ENCODE data around the gene FGD5.

DNA sequence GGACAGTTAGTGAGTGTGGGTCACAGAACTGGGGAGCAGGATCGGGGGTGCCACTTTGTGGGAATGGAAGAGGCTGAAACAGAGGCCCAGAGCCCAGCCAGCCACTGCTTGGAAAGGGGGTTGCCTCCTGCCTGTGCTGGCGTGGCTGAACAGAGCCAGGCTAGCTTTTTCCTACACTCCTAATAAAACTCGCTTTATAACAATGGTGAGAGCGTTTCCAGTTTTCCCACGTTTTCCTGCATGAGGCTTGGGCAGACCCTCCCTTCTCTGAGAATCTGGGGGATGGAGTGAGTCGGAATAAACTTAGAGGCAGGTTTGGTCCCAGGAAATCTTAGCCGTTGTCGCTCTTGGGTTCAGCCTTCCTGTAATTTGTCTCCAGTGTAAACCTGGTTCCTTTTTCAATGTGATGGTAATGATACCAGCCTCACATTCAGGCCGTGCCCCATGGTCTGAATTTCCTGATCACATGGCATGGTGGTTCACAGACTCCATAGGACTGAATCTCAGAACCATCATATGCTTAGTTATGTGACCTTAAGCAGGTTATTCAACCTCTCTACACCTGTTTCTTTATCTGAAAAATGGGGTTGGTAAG lies 6.5 kb upstream of the FGD5 start:
- TF ChIP-seq POLR2A (IDR thresholded peaks at IDR 0.05): no peak
- TF ChIP-seq, protein P1, sequence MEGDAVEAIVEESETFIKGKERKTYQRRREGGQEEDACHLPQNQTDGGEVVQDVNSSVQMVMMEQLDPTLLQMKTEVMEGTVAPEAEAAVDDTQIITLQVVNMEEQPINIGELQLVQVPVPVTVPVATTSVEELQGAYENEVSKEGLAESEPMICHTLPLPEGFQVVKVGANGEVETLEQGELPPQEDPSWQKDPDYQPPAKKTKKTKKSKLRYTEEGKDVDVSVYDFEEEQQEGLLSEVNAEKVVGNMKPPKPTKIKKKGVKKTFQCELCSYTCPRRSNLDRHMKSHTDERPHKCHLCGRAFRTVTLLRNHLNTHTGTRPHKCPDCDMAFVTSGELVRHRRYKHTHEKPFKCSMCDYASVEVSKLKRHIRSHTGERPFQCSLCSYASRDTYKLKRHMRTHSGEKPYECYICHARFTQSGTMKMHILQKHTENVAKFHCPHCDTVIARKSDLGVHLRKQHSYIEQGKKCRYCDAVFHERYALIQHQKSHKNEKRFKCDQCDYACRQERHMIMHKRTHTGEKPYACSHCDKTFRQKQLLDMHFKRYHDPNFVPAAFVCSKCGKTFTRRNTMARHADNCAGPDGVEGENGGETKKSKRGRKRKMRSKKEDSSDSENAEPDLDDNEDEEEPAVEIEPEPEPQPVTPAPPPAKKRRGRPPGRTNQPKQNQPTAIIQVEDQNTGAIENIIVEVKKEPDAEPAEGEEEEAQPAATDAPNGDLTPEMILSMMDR (IDR thresholded peaks at IDR 0.05): no peak

Measured in esophagus squamous epithelium (tissue), 4 donors.